Natural killer cell (primary cell): ENCODE results near the gene NSUN4. TPM values are rescaled to one million over a fixed set of nuclear protein-coding genes. Genes with fewer than 3 reads are reported as not detected.

Experiments
- ATAC-seq, 3 donors: fragments of 150-1000 bp in 2 of 3; fragments of 200-7000 bp in 1 of 3; cut with Tn5 transposase; 1 replicate in 1 of 3; 2 replicates in 2 of 3; pipeline ENCODE4 v1.10.0; 2021; ENCODE audit warnings: mild to moderate bottlenecking in 2 of 3, moderate library complexity in 2 of 3
- DNase-seq, 2 donors: peaks; one replicate each; pipeline versions ENCODE4 v3.0.0 to v3.0.0-alpha.2; 2013 to 2021; ENCODE audit warnings: mixed read lengths in 1 of 2
- H3K27ac ChIP-seq: one replicate; pipeline ENCODE4 v1.5.1; 2013; ENCODE audit warnings: mild to moderate bottlenecking, low read length
- H3K27me3 ChIP-seq: one replicate; pipeline ENCODE4 v1.6.1; 2013; ENCODE audit warnings: low read length; ENCODE audit not compliant: control insufficient read depth, insufficient read depth
- H3K36me3 ChIP-seq: one replicate; pipeline ENCODE4 v1.6.1; 2013; ENCODE audit warnings: low read length; ENCODE audit not compliant: control insufficient read depth, insufficient read depth
- H3K4me1 ChIP-seq: one replicate; pipeline ENCODE4 v1.6.1; 2013; ENCODE audit warnings: low read length; ENCODE audit not compliant: control insufficient read depth, insufficient read depth
- H3K4me3 ChIP-seq: one replicate; pipeline ENCODE4 v1.5.1; 2013; ENCODE audit warnings: low read length
- H3K9me3 ChIP-seq: one replicate; pipeline ENCODE4 v1.6.1; 2013; ENCODE audit warnings: low read length; ENCODE audit not compliant: control insufficient read depth, insufficient read depth
- H3K27ac Mint-ChIP-seq, 2 donors: one replicate each; pipeline ENCODE4 v1.8.0; 2022; ENCODE audit warnings: mild to moderate bottlenecking in 2 of 2, mixed read lengths in 2 of 2, moderate library complexity in 1 of 2
- H3K27me3 Mint-ChIP-seq, 2 donors: one replicate each; pipeline ENCODE4 v1.8.0; 2022; ENCODE audit warnings: low read depth in 2 of 2, mixed read lengths in 2 of 2
- H3K36me3 Mint-ChIP-seq: one replicate; pipeline ENCODE4 v1.8.0; 2022; ENCODE audit warnings: mixed read lengths
- H3K4me1 Mint-ChIP-seq, 2 donors: one replicate each; pipeline ENCODE4 v1.8.0; 2022; ENCODE audit warnings: mixed read lengths in 2 of 2
- H3K4me3 Mint-ChIP-seq: one replicate; pipeline ENCODE4 v1.8.0; 2022; ENCODE audit warnings: mild to moderate bottlenecking, moderate library complexity, mixed read lengths
- H3K9me3 Mint-ChIP-seq, 2 donors: one replicate each; pipeline ENCODE4 v1.8.0; 2022; ENCODE audit warnings: mixed read lengths in 2 of 2
- CTCF ChIP-seq: fragments of 200-600 bp; IDR thresholded peaks from one replicate; pipeline ENCODE4 v1.8.0; 2022; ENCODE audit warnings: antibody characterized with exemption
- WGBS: methylation state at CpG from one replicate; pipeline ENCODE4 v1.1.7; 2013; ENCODE audit warnings: missing lambda C conversion rate; ENCODE audit not compliant: insufficient coverage; 5-methylcytosine and 5-hydroxymethylcytosine counted together
- intact Hi-C: fragments of 100-400 bp; cut with micrococcal nuclease; formaldehyde crosslinking; loops from one replicate; pipeline ENCODE4 v1.14.2; 2022
- total RNA-seq, 4 donors: library from RNA; stranded (reverse); fragments of 120-200 nt in 1 of 4; gene quantifications; one replicate each; pipeline versions ENCODE4 v1.2.3 to v1.2.4, GENCODE V29; 2013 to 2022

NSUN4 gene
- total RNA-seq, 3 donors from 2014 or later (not counting 1 experiment from before 2014, with no cell fraction given): 25.9 to 41.0 (median 36.3) TPM

GRCh38 chr1:46406881-46407608, 66.4 kb downstream of the NSUN4 start:
- peaks cover 8 to 14% of the 10 kb centered on the region in 2 donors for H3K4me1 Mint-ChIP-seq
- H3K4me1 ChIP-seq: peaks cover 21% of the 10 kb centered on the region
- no peaks in the 10 kb centered on the region for H3K9me3 Mint-ChIP-seq
- H3K36me3 Mint-ChIP-seq: no peaks in the 10 kb centered on the region
- no peak overlapping the region for H3K4me3 ChIP-seq
- ATAC-seq (no peak), DNase-seq (no peak)
- H3K27me3 ChIP-seq: no peaks in the 10 kb centered on the region
- no peak overlapping the region for H3K27ac Mint-ChIP-seq
- H3K9me3 ChIP-seq: no peaks in the 10 kb centered on the region
- no peak for TF ChIP-seq CTCF
- intact Hi-C loops: loop anchor here (2.0 kb wide), 1 partner anchor 122 kb away; no protein-coding TSS in a partner anchor
- no peaks in the 10 kb centered on the region for H3K36me3 ChIP-seq
- no peaks in the 10 kb centered on the region for H3K27me3 Mint-ChIP-seq
- H3K4me3 Mint-ChIP-seq: no peak overlapping the region
- H3K27ac ChIP-seq: no peak overlapping the region
- WGBS: 74% methylated on average over 13 of the region's 13 CpGs

GRCh38 chr1:46407636-46408035, 67.0 kb downstream of the NSUN4 start:
- intact Hi-C loops: loop anchor here (2.0 kb wide), 1 partner anchor 121 kb away; no protein-coding TSS in a partner anchor
- Mint-ChIP-seq H3K9me3 (no peaks in the 10 kb centered on the region), H3K4me1 (peaks cover 8 to 14% of the 10 kb centered on the region in 2 donors), H3K27me3 (no peaks in the 10 kb centered on the region), H3K4me3 (no peak overlapping the region), H3K36me3 (no peaks in the 10 kb centered on the region), H3K27ac (no peak overlapping the region)
- Histone ChIP-seq H3K4me1 (peaks cover 21% of the 10 kb centered on the region), H3K27me3 (no peaks in the 10 kb centered on the region), H3K9me3 (no peaks in the 10 kb centered on the region), H3K36me3 (no peaks in the 10 kb centered on the region), H3K27ac (no peak overlapping the region), H3K4me3 (no peak overlapping the region)
- ATAC-seq (no peak), DNase-seq (no peak)
- TF ChIP-seq CTCF: no peak
- 97% methylated on average over 9 of the region's 9 CpGs for WGBS

GRCh38 chr1:46408356-46409062, 67.9 kb downstream of the NSUN4 start:
- Mint-ChIP-seq H3K4me1 (peaks cover 8 to 14% of the 10 kb centered on the region in 2 donors), H3K27ac (no peak overlapping the region), H3K27me3 (no peaks in the 10 kb centered on the region), H3K9me3 (no peaks in the 10 kb centered on the region), H3K36me3 (no peaks in the 10 kb centered on the region), H3K4me3 (no peak overlapping the region)
- DNase-seq: no peak
- Histone ChIP-seq H3K27me3 (no peaks in the 10 kb centered on the region), H3K27ac (no peak overlapping the region), H3K36me3 (no peaks in the 10 kb centered on the region), H3K9me3 (no peaks in the 10 kb centered on the region), H3K4me3 (no peak overlapping the region), H3K4me1 (peaks cover 21% of the 10 kb centered on the region)
- intact Hi-C loops: no loop called here
- WGBS: 92% methylated on average over 12 of the region's 12 CpGs
- no peak for ATAC-seq
- TF ChIP-seq CTCF: no peak
